ENCODE results near the gene SLC40A1.

- TF ChIP-seq, protein P1, sequence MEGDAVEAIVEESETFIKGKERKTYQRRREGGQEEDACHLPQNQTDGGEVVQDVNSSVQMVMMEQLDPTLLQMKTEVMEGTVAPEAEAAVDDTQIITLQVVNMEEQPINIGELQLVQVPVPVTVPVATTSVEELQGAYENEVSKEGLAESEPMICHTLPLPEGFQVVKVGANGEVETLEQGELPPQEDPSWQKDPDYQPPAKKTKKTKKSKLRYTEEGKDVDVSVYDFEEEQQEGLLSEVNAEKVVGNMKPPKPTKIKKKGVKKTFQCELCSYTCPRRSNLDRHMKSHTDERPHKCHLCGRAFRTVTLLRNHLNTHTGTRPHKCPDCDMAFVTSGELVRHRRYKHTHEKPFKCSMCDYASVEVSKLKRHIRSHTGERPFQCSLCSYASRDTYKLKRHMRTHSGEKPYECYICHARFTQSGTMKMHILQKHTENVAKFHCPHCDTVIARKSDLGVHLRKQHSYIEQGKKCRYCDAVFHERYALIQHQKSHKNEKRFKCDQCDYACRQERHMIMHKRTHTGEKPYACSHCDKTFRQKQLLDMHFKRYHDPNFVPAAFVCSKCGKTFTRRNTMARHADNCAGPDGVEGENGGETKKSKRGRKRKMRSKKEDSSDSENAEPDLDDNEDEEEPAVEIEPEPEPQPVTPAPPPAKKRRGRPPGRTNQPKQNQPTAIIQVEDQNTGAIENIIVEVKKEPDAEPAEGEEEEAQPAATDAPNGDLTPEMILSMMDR (IDR thresholded peaks at IDR 0.05) = no peak
- peak in 1 of 3 donors; percentile 47 for TF ChIP-seq POLR2AphosphoS5 (IDR thresholded peaks at IDR 0.05)
These were observed 39.0 kb downstream of the SLC40A1 start for GRCh38 chr2:189541591-189541990.
